Ascending aorta (tissue), 2 donors: Measurements from ENCODE around the gene RRAGD. TPM values are rescaled to one million over a fixed set of nuclear protein-coding genes. Genes with fewer than 3 reads are reported as not detected.

ENCODE experiments used
- DNase-seq, 2 donors: peaks; one replicate each; pipeline ENCODE4 v3.0.0-alpha.2; 2019; ENCODE audit warnings: low spot score in 2 of 2
- H3K27ac ChIP-seq, 2 donors: fragments of 200-600 bp; sonication (generic); one replicate each; pipeline ENCODE4 v1.5.1; 2016 to 2017; ENCODE audit warnings: mild to moderate bottlenecking in 1 of 2
- H3K27me3 ChIP-seq: fragments of 200-600 bp; sonication (generic); one replicate; pipeline ENCODE4 v1.5.1; 2017
- H3K36me3 ChIP-seq, 2 donors: fragments of 200-600 bp; sonication (generic); one replicate each; pipeline ENCODE4 v1.5.1; 2016
- H3K4me1 ChIP-seq, 2 donors: fragments of 200-600 bp; sonication (generic); one replicate each; pipeline ENCODE4 v1.5.1; 2016 to 2017; ENCODE audit warnings: mild to moderate bottlenecking in 1 of 2
- H3K4me3 ChIP-seq, 2 donors: fragments of 200-600 bp; sonication (generic); one replicate each; pipeline ENCODE4 v1.5.1; 2016 to 2017; ENCODE audit warnings: mild to moderate bottlenecking in 1 of 2
- H3K9me3 ChIP-seq, 2 donors: fragments of 200-600 bp; sonication (generic); one replicate each; pipeline ENCODE4 v1.5.1; 2016
- intact Hi-C: fragments of 100-400 bp; cut with DNase I; formaldehyde crosslinking; loops from one replicate; pipeline ENCODE4 v1.15.1; 2023
- total RNA-seq: library from RNA; depleted of rRNA; stranded (reverse); fragments of >200 nt; gene quantifications from one replicate; pipeline ENCODE4 v1.1.0, GENCODE V29; 2016
- TF ChIP-seq, protein P1 (sequence below), 3 experiments: fragments of 200-600 bp in 2 of 3; fragments of 450-650 bp in 1 of 3; sonication (generic) in 2 of 3; IDR thresholded peaks; one replicate each; pipeline ENCODE4 v1.5.1; 2016 to 2019; ENCODE audit warnings: antibody characterized with exemption in 3 of 3, mild to moderate bottlenecking in 1 of 3, moderate library complexity in 1 of 3

Gene RRAGD
- total RNA-seq, 1 donor from 2014 or later: 9.2 TPM

DNA sequence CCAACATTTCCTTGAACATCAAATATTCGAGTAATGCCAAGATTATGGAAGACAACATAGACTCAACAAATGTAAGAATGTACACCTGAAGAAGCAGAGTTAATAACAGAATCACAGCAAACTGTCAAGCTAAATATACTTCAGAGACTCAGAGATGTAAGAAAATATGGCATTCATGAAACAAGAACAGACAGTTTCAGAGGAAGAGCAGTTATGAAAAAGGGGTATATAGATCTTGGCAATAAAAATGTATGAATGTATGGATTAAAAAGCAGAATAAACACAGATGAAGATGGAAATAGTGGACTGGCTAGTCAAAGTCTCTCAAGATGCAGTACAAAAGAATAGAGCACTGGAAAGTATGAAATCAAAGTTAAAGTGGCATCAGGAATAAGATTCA is 18.4 kb downstream of the RRAGD start:
- no peaks in the 10 kb centered on the region for H3K9me3 ChIP-seq
- no peaks in the 10 kb centered on the region for H3K4me1 ChIP-seq
- H3K27me3 ChIP-seq: no peaks in the 10 kb centered on the region
- no peak overlapping the region for H3K4me3 ChIP-seq
- intact Hi-C loops: no loop called here
- H3K27ac ChIP-seq: no peak overlapping the region
- no peak for DNase-seq
- TF ChIP-seq, protein P1, sequence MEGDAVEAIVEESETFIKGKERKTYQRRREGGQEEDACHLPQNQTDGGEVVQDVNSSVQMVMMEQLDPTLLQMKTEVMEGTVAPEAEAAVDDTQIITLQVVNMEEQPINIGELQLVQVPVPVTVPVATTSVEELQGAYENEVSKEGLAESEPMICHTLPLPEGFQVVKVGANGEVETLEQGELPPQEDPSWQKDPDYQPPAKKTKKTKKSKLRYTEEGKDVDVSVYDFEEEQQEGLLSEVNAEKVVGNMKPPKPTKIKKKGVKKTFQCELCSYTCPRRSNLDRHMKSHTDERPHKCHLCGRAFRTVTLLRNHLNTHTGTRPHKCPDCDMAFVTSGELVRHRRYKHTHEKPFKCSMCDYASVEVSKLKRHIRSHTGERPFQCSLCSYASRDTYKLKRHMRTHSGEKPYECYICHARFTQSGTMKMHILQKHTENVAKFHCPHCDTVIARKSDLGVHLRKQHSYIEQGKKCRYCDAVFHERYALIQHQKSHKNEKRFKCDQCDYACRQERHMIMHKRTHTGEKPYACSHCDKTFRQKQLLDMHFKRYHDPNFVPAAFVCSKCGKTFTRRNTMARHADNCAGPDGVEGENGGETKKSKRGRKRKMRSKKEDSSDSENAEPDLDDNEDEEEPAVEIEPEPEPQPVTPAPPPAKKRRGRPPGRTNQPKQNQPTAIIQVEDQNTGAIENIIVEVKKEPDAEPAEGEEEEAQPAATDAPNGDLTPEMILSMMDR (IDR thresholded peaks at IDR 0.05): no peak
- no peaks in the 10 kb centered on the region for H3K36me3 ChIP-seq

DNA sequence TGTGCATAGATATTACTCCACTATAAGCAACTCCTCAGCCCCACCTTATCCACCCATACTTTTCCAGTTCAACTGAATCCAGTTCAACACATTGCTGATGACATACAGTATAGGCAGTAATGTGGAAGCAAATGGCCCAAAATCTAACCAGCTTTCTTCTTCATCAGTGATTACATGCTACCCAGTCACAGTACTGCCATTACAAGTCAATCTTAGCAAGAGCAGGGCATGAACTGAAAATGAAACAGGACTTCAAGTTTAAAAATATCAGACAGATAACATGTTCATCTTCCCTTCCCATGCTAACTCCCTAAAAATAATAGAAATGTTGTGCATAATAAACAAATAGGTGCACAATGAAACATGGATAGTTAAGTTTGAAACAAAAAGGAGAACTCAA is 19.2 kb downstream of the RRAGD start:
- Histone ChIP-seq H3K4me3 (no peak overlapping the region), H3K27ac (no peak overlapping the region), H3K4me1 (no peaks in the 10 kb centered on the region), H3K27me3 (no peaks in the 10 kb centered on the region), H3K36me3 (no peaks in the 10 kb centered on the region), H3K9me3 (no peaks in the 10 kb centered on the region)
- intact Hi-C loops: no loop called here
- TF ChIP-seq, protein P1 (IDR thresholded peaks at IDR 0.05): no peak
- DNase-seq: no peak

DNA sequence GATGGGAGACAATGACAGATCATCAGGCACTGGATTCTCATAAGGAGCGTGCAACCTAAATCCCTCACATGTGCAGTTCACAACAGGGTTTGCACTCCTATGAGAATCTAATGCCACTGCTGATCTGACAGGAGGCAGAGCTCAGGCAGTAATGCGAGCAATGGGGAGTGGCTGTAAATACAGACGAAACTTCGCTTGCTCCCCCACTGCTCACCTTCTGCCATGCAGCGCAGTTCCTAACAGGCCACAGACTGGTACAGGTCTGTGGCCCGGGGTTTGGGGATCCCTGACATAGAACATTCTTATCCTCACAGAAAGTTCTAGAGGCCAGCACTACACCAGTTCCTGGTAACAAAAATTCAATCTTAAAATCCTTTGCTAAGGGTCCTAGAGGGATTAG is 23.2 kb downstream of the RRAGD start:
- no peaks in the 10 kb centered on the region for H3K27me3 ChIP-seq
- no peaks in the 10 kb centered on the region for H3K4me1 ChIP-seq
- no peaks in the 10 kb centered on the region for H3K36me3 ChIP-seq
- TF ChIP-seq, protein P1 (IDR thresholded peaks at IDR 0.05): no peak
- no peak for DNase-seq
- no peaks in the 10 kb centered on the region for H3K9me3 ChIP-seq
- H3K27ac ChIP-seq: no peak overlapping the region
- intact Hi-C loops: no loop called here
- H3K4me3 ChIP-seq: no peak overlapping the region

DNA sequence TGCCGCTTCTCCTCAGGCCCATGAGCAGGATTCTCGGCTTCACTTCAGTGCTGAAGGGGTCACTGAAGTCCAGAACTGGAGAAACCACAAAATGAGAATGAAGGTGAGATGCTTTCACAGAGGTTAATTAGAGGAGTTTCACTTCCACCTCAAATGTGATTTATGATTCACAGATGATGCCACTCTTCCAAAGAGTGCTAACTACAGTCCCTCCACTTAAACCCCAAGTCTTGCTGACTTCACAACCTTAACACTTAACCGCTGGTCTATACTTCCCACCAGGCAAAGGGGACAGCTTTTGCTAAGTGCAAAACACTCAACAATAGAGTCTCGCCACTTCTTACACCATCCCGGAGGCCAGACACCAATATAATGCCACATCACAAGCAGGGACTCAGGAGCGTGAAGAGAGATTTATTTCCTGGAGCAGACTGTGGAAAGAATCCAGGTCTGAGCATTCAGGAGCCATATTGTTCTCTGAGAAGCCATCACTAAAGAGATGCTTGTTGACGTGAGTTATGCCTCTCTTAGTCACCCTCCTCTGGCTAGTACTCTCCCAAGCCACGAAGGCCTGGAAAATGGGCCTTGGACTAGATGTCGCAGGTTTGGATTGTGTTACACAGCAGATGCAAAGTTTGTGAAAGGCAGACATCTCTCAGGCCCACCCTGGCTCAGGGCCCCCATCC is 24.4 kb downstream of the RRAGD start:
- TF ChIP-seq, protein P1 (IDR thresholded peaks at IDR 0.05): no peak
- intact Hi-C loops: no loop called here
- H3K27me3 ChIP-seq: no peaks in the 10 kb centered on the region
- no peak overlapping the region for H3K27ac ChIP-seq
- no peak overlapping the region for H3K4me3 ChIP-seq
- H3K4me1 ChIP-seq: no peaks in the 10 kb centered on the region
- H3K9me3 ChIP-seq: no peaks in the 10 kb centered on the region
- no peaks in the 10 kb centered on the region for H3K36me3 ChIP-seq
- no peak for DNase-seq

DNA sequence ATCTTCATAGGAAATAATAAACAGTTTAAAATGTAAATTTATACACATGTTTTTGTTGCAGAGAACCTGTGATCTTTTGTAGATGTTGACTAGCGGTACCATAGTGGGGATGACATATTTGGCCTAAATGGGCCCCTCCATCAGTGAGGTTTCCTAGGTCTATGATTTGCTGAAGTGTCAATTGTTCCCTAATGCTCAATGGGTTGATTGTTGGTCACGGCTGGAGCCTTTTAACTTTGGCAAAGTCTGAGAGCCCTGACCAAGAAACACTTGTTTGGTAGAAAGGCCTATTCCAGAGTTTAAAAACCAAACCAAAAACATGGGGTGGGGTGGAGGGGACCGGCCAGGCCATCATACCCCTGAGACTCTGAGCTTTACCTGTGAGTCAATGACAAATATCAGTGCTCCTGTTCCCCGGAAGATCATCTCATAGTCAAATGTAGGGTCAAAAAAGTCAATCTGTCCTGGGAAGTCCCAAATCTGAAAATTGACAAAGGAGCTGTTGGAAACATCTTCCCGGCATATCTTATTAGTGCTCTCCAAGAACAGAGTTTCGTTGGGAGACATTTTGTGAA is 25.1 kb downstream of the RRAGD start:
- H3K4me1 ChIP-seq: no peaks in the 10 kb centered on the region
- TF ChIP-seq, protein P1 (IDR thresholded peaks at IDR 0.05): no peak
- intact Hi-C loops: no loop called here
- no peaks in the 10 kb centered on the region for H3K27me3 ChIP-seq
- no peaks in the 10 kb centered on the region for H3K36me3 ChIP-seq
- H3K4me3 ChIP-seq: no peak overlapping the region
- DNase-seq: no peak
- no peaks in the 10 kb centered on the region for H3K9me3 ChIP-seq
- no peak overlapping the region for H3K27ac ChIP-seq
